Measurements from ENCODE around the gene NLRP9. TPM values are rescaled to one million over a fixed set of nuclear protein-coding genes. Genes with fewer than 3 reads are reported as not detected.

NLRP9 gene
- total RNA-seq (2022; extraction: Qiagen RNA extraction; ENCODE audit: low read depth) = not detected in 5 replicates

DNA sequence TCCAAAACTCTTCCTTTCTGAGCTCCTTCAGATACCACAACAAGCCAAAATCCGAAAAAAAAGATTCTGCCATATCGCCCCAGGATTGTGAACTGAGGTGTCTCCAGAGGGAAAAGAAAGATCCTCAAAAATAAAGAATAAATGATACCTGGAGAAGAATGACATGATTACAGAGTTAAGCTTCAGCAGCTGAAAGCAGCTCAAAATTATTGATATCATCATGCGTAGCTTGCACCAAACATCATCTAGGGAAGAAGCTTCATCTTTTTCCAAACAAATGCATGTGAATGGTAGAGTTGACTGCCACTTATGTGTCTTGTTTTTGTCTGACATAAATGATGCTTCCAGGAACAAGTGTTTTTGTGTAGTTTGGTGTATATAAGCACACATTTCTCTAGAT is at the start of gene NLRP9:
NLRP9 (minus strand) TSS at position 101 of the 400 bp plus-strand sequence; CDS start at position 73, 28 bp downstream.

GRCh38 chr19:55768818-55769217 is 30.6 kb upstream of the NLRP9 start, which contains the start of gene RFPL4AL1:
Gene RFPL4AL1 (plus strand): TSS chr19:55769118. CDS start chr19:55771805, 2,687 bp downstream.

GRCh38 chr19:55758797-55759196 is 20.6 kb upstream of the NLRP9 start, which contains the start of gene RFPL4A:
Gene RFPL4A (plus strand): TSS chr19:55759097. CDS start chr19:55761801, 2,704 bp downstream.

DNA sequence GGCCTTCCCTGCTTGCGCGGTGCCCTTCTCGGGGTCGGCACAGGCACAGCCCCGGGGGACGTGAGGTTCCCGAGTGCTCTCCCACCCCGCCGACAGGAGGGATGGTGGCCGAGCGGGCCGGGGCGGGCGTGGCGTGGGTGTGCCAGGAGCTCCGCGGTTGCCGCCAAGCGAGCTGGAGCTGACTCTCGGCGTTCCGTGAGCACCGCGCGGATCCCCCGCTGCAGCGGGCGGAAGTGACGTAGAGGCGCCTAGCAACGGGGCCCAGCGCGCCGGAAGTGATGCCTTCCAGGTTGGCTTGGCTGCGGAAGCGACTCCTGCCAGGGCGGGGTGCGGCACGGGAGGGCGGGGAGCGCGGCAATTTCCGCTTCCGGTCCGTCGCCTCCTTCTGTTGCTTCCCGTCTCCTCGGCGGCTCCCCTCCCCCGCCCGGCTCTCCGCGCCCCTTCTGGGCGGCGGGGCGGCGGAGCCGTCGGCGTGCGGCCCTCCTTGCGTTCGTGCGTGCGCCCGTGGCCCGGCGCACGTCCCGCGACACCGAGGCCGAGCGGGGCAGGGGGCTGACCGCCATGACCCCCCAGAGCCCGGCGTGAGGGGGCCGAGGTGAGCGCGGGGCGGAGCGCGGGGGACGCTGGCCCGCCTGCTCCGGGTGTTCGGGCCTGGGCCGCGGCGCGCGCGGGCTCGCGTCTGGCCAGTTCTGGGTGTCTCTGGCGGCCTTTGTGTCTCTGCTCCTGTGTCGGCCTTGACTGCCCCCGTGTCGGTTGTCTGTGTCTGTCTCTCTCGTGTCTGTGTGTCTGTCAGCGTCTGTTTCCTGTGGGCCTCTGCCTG is 63.2 kb downstream of the NLRP9 start, which contains the start of gene EPN1:
EPN1 (plus strand) TSS at position 386 of the 820 bp plus-strand sequence. CDS start 3,402 bp downstream, outside the sequence.

Other genes with a start within 250 kb of the NLRP9 start
- 0.54 to 1.2 TPM (median 0.95 TPM) in 5 replicates for gene SSC5D, start 250.0 kb downstream of the NLRP9 start, total RNA-seq (2022; extraction: Qiagen RNA extraction; ENCODE audit: low read depth)
- gene SBK2, start 201.3 kb downstream of the NLRP9 start, total RNA-seq (2022; extraction: Qiagen RNA extraction; ENCODE audit: low read depth) = 1.4 to 2.7 TPM (median 2.3 TPM) in 5 replicates
- 1.4 to 2.0 TPM (median 1.7 TPM) in 5 replicates for gene SBK3, start 192.9 kb downstream of the NLRP9 start, total RNA-seq (2022; extraction: Qiagen RNA extraction; ENCODE audit: low read depth)
- gene ZNF579, start 157.6 kb downstream of the NLRP9 start, total RNA-seq (2022; extraction: Qiagen RNA extraction; ENCODE audit: low read depth) = 17.5 to 33.5 TPM (median 31.6 TPM) in 5 replicates
- gene FIZ1, start 138.9 kb downstream of the NLRP9 start, total RNA-seq (2022; extraction: Qiagen RNA extraction; ENCODE audit: low read depth) = 22.4 to 26.6 TPM (median 25.4 TPM) in 5 replicates
- 12.9 to 20.5 TPM (median 17.4 TPM) in 5 replicates for gene ZNF524, start 138.1 kb downstream of the NLRP9 start, total RNA-seq (2022; extraction: Qiagen RNA extraction; ENCODE audit: low read depth)
- gene ZNF865, start 132.8 kb downstream of the NLRP9 start, total RNA-seq (2022; extraction: Qiagen RNA extraction; ENCODE audit: low read depth) = 7.3 to 16.1 TPM (median 12.2 TPM) in 5 replicates
- gene ZNF784, start 113.8 kb downstream of the NLRP9 start, total RNA-seq (2022; extraction: Qiagen RNA extraction; ENCODE audit: low read depth) = 4.6 to 6.7 TPM (median 6.5 TPM) in 5 replicates
- gene ZNF580, start 97.4 kb downstream of the NLRP9 start, total RNA-seq (2022; extraction: Qiagen RNA extraction; ENCODE audit: low read depth) = 29.8 to 60.8 TPM (median 53.2 TPM) in 5 replicates
- 35.3 to 52.1 TPM (median 49.6 TPM) in 5 replicates for gene ZNF581, start 94.8 kb downstream of the NLRP9 start, total RNA-seq (2022; extraction: Qiagen RNA extraction; ENCODE audit: low read depth)
- gene CCDC106, start 90.2 kb downstream of the NLRP9 start, total RNA-seq (2022; extraction: Qiagen RNA extraction; ENCODE audit: low read depth) = 15.2 to 19.9 TPM (median 19.1 TPM) in 5 replicates
- 265 to 295 TPM (median 292 TPM) in 5 replicates for gene U2AF2, start 83.4 kb downstream of the NLRP9 start, total RNA-seq (2022; extraction: Qiagen RNA extraction; ENCODE audit: low read depth)
- gene EPN1, start 63.2 kb downstream of the NLRP9 start, total RNA-seq (2022; extraction: Qiagen RNA extraction; ENCODE audit: low read depth) = 123 to 213 TPM (median 191 TPM) in 5 replicates
- gene RFPL4A, start 20.7 kb upstream of the NLRP9 start, total RNA-seq (2022; extraction: Qiagen RNA extraction; ENCODE audit: low read depth) = 0.22 to 0.86 TPM (median 0.56 TPM) in 5 replicates
- gene RFPL4AL1, start 30.7 kb upstream of the NLRP9 start, total RNA-seq (2022; extraction: Qiagen RNA extraction; ENCODE audit: low read depth) = not detected in 5 replicates
- gene NLRP11, start 93.6 kb upstream of the NLRP9 start, total RNA-seq (2022; extraction: Qiagen RNA extraction; ENCODE audit: low read depth) = 0.06 TPM in 1 of 5 replicates, not detected in the others
- gene NLRP4, start 98.1 kb upstream of the NLRP9 start, total RNA-seq (2022; extraction: Qiagen RNA extraction; ENCODE audit: low read depth) = not detected in 5 replicates
- not detected in 5 replicates for gene NLRP13, start 193.9 kb upstream of the NLRP9 start, total RNA-seq (2022; extraction: Qiagen RNA extraction; ENCODE audit: low read depth)
- gene NLRP8, start 209.4 kb upstream of the NLRP9 start, total RNA-seq (2022; extraction: Qiagen RNA extraction; ENCODE audit: low read depth) = not detected in 5 replicates
- not detected in 5 replicates for gene NLRP5, start 248.4 kb upstream of the NLRP9 start, total RNA-seq (2022; extraction: Qiagen RNA extraction; ENCODE audit: low read depth)